Left colon (tissue), 2 donors: ENCODE measurements around the gene CEMIP. TPM values are rescaled to one million over a fixed set of nuclear protein-coding genes. Genes with fewer than 3 reads are reported as not detected.
"Not testable (repeated sequence)": the region's sequence is repeated elsewhere in the genome, so short reads cannot be mapped to it uniquely, and the experiment has no call there.

ENCODE experiments used
- ATAC-seq: fragments of 200-7000 bp; cut with Tn5 transposase; one replicate; pipeline ENCODE4 v1.9.1; 2020; ENCODE audit warnings: mild to moderate bottlenecking, moderate library complexity
- DNase-seq, 2 donors: peaks; one replicate each; pipeline ENCODE4 v3.0.0-alpha.2; 2020
- intact Hi-C, 2 donors: fragments of 100-400 bp; cut with DNase I in 1 of 2; cut with micrococcal nuclease in 1 of 2; formaldehyde crosslinking; loops; one replicate each; pipeline versions ENCODE4 v1.11.2 to v1.14.0; 2022; cut with DNase I, micrococcal nuclease
- total RNA-seq, 2 donors: library from RNA; stranded (reverse); fragmentation: NEBNext Ultra II Directional; extraction: Animal tissue kit (Norgen Biotek cat#: 25700); gene quantifications; one replicate each; pipeline ENCODE4 v1.2.1, GENCODE V29; 2021
- donor health status: DM: no; HTN: no; CAD: no.
- donor health status: DM: yes; HTN: yes; CAD: no.

Gene CEMIP
- total RNA-seq, 2 donors from 2014 or later: 1.1 to 1.7 TPM

DNA sequence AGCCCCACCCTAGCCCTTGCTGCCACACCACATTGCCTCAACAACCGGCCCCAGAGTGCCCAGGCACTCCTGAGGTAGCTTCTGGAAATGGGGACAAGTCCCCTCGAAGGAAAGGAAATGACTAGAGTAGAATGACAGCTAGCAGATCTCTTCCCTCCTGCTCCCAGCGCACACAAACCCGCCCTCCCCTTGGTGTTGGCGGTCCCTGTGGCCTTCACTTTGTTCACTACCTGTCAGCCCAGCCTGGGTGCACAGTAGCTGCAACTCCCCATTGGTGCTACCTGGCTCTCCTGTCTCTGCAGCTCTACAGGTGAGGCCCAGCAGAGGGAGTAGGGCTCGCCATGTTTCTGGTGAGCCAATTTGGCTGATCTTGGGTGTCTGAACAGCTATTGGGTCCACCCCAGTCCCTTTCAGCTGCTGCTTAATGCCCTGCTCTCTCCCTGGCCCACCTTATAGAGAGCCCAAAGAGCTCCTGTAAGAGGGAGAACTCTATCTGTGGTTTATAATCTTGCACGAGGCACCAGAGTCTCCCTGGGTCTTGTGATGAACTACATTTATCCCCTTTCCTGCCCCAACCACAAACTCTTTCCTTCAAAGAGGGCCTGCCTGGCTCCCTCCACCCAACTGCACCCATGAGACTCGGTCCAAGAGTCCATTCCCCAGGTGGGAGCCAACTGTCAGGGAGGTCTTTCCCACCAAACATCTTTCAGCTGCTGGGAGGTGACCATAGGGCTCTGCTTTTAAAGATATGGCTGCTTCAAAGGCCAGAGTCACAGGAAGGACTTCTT lies 171.3 kb downstream of the CEMIP start:
- intact Hi-C loops: no loop called here
- ATAC-seq: no peak
- no peak for DNase-seq

DNA sequence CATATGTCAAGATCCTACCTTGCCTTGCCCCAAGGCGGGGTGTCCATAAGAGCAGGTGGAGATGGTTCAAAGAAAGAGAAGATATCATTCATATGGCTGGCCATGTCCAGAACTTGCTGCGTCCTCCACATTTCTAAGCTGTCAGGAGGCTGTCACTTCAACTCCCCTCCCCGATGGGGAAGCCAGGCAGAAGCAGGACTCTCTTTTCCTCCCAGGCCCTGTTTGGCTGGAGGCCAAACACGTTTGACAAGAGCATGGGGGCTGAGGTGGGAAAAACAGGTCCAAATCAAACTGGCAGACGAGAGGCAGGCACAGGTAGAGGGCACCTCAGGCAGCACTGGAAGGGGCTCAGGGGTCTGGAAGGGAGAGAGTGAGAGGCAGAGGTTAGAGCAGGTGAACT lies 172.8 kb downstream of the CEMIP start:
- no peak for ATAC-seq
- DNase-seq: no peak
- intact Hi-C loops: no loop called here

DNA sequence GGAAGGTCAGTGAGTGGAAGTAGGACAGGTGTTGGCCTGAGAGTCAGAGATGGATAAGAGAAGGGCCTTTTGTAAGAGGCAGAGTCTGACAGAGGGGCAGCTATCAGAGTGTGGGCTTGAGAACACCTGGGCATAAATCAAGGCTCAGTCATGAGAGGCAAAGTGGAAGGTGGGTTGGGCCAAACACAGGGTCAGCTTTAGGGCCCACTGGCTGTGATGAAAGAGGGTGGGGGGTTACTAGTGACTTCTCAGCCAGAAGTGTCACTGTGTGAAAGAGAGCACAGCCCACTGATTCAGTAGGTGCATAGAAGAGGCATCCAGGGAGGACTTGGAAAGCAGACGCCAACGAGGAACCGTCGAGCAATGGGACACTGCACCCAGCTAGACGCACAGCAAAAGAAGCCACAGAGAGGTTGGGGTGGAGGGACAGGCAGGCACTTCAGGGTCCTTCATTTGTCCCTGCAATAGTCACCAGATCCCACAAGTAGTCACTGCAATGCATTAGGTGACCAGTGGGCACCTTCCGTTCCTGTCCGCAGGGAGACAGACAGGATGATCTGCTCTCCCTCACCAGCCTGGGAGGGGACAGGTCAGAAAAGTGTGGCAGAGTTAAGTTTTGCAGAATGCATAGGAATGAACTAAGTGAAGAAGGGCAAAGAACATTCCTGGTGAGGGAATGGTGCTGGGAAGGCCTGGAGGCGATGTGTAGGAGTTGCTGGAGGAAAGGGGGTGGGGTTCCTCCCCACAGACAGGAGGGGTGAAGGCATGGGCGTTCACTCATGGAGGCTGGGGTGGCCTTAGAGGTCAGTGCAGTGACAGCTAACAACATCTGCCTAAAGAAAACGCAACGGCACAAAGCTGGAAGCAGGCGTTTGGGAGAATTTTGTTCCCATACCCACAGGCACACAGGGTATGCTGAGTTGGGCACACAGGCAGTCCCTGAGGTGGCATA lies 174.1 kb downstream of the CEMIP start:
- intact Hi-C loops: no loop called here
- DNase-seq: no peak
- no peak for ATAC-seq

DNA sequence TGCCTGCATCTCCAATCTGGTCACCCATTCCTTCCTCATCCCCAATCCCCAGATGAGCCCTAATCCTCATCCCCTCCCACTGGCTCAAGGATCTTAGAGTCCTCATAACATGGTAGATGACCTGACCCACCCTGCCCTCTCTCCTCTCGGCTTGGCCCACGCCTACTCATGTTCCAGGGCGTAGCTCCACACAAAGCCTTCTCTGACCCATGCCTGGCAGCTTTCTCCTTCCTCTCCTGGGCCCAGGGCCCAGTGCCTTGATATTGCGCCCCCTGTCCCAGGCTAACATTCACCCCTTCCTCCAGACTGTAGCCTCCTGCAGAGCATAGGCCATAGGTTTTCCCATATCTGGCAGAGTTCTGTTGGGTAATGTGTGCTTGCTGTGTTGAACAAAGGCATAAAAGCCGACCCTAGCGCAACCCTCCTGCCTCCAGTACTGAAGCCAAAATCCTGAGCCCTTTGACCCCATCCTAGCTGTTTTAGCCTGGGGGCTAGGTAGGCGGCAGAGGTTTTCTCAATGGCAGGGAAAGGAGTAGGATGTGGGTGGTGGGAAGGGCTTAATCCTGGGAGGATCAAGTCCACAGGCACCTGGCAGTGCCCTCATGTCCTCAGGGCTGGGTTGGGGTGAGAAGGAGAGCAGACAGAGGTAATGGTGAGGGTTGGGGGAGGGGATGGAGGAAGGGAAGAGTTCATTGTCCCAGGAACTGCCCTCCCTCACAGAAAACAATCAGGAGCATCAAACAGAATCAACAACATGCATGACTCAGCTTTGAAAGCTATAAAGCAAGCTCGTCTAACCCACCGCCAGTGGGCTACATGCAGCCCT lies 175.0 kb downstream of the CEMIP start:
- intact Hi-C loops: no loop called here
- peak; percentile 19 for ATAC-seq
- DNase-seq: no peak

DNA sequence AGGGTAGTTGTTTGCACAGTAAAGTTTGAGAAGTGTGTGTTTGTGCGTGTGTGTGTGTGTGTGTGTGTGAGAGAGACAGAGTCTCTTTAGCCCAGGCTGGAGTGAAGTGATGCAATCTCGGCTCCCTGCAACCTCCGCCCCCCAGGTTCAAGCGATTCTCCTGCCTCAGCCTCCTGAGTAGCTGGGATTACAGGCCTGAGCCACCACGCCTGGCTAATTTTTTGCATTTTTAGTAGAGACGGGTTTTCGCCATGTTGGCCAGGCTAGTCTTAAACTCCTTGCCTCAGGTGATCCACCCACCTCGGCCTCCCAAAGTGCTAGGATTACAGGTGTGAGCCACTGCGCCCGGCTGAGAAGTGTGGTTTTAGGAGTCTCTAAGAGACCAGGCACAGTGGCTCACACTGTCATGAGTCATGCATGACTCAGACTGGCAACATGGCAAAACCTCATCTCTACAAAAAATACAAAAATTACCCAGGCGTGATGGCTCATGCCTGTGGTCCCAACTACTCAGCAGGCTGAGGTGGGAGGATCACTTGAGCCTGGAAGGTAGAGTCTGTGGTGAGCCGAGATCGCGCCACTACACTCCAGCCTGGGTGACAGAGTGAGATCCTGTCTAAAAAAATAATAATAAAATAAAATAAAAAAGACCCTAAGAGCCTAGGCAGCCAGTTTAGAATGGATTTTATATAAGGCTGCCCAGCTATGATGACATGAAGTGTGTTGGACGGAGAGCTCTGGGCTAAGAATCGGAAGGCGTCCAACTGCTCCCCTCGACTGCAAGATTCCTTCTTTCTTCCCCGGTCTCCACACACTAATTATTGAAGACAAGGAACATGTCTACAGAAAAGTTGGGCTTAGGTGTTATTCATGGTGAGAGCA lies 176.6 kb downstream of the CEMIP start:
- DNase-seq, intact Hi-C loops, ATAC-seq: not testable (repeated sequence)

DNA sequence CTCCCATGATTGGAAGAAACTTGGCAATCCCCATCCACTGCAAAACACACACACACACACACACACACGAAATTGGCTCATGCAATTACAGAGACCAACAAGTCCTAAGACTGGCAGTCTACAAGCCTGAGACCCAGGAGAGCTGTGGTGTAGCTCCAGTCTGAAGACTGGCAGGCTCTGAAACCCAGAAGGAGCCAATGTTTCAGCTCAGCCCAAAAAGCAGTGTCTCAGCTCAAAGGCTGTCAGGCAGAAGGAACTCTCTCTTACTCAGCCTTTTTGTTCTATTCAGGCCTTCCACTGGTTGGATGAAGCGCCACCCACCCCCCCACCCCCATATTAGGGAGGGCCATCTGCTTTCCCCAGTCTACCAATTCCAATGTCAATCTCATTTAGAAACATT lies 178.4 kb downstream of the CEMIP start:
- intact Hi-C loops: no loop called here
- ATAC-seq (no peak), DNase-seq (no peak)

DNA sequence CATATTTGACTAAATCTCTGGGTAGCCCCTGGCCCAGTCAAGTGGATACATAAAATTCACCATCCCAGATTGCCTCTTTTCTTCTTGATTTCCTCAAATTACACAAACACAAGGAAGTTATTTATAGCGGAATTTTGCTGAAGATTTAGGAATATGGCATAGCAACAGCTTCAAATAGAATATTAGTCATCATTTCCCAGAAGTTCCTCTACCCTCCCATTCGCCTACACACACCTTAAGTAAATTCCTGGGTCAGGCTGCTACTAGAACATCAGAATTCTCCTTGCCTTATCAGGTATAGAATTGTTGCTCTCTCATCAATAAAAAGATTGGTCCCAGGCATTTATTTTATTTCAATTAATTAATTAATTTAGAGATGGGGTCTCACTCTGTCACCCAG lies 178.8 kb downstream of the CEMIP start:
- no peak for ATAC-seq
- DNase-seq: no peak
- intact Hi-C loops: no loop called here

DNA sequence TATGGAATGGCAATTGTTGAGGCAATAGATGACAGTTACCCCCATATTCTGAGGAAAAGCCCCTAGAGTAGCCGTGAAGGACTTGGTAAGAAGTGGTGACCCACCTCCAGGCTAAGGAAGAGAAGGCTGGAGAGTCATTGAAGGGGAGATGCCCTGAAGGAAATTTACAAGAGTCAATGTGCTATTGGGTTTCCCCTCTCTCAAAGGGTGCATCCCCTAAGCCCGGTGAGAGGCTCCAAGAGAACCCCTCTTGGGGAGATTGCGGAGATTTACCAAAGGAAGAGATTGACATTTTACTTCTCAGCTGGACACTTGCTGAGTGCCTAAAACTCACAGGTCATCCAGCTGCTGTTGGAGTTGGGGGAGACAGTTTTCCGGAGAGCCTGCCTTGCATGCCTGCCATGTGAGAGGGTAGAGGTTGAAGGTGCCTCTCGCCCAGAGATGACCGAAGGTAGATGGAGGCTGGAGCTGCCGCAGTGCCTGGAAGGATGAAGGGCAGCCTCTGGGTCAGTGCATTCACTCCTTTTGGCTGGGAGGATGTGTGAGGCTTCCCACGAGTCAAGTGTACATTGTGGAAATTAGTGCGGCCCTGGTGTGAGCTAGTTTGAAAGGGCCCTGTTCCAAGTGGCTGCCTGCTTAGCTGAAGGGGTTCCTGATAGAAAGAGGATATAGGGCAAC lies 179.8 kb downstream of the CEMIP start:
- intact Hi-C loops: no loop called here
- DNase-seq (no peak), ATAC-seq (no peak)

DNA sequence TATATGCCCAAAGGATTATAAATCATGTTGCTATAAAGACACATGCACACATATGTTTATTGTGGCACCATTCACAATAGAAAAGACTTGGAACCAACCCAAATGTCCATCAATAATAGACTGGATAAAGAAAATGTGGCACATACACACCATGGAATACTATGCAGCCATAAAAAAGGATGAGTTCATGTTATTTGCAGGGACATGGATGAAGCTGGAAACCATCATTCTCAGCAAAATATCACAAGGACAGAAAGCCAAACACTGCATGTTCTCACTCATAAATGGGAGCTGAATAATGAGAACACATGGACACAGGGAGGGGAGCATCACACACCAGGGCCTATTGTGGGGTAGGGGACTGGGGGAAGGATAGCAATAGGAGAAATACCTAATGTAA lies 186.3 kb downstream of the CEMIP start:
- intact Hi-C loops: loop anchor here in 1 of 2 donors (10.0 kb wide), 1 partner anchor 181 kb away; no protein-coding TSS in a partner anchor
- not testable (repeated sequence) for ATAC-seq, DNase-seq

DNA sequence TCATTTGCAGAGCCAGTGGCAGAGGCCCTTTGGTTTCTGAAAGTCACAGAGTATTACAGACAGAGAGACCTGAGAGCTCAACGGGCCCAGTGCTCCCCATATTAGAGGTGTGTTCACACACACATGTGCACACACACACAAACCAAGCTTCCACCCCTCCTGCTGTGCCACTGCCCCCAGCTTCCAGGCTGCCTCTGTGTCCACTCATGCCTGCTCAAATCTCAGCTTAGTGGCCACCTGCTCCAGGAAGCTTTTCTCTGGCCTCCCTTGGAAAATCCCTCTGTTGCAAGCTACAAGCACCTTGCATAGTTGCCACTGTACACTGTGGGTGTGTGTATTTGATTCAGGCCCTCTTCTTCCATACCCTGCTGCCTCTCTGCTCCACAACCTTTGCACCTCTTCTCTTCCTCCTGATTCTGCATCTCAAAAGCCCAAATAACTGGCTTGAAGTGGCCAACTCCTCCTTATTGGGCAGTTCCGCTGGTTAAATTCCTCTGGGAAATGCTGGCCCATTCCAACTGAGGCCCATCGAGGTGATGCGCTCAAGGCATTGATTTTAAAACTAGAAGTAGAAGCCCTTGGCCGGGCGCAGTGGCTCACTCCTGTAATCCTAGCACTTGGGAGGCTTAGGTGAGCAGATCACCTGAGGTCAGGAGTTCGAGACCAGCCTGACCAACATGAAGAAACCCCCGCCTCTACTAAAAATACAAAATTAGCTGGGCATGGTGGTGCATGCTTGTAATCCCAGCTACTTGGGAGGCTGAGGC lies 187.4 kb downstream of the CEMIP start:
- intact Hi-C loops: loop anchor here in 1 of 2 donors (10.0 kb wide), 1 partner anchor 182 kb away; no protein-coding TSS in a partner anchor
- ATAC-seq (no peak), DNase-seq (no peak)

DNA sequence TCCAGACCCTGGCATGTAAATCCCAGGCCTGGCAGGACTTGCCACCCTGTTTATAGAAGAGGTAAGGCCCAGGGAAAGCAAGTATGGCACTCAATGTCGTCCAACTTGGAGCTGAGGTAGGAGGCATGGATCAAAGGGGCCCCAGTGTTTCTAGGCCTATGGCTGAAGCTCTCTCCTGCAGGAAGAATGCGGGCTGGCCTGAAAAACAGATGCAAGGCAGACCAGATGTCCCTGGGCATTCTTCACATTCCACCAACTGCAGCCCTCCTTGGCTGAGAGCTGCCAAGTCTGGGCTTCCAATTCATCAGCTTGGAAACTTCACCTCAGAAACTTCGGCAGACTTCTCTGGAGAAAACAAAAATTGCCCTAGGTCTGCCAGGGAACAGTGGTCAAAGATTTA lies 188.3 kb downstream of the CEMIP start:
- DNase-seq: no peak
- intact Hi-C loops: loop anchor here in 1 of 2 donors (10.0 kb wide), 1 partner anchor 183 kb away; no protein-coding TSS in a partner anchor
- no peak for ATAC-seq

DNA sequence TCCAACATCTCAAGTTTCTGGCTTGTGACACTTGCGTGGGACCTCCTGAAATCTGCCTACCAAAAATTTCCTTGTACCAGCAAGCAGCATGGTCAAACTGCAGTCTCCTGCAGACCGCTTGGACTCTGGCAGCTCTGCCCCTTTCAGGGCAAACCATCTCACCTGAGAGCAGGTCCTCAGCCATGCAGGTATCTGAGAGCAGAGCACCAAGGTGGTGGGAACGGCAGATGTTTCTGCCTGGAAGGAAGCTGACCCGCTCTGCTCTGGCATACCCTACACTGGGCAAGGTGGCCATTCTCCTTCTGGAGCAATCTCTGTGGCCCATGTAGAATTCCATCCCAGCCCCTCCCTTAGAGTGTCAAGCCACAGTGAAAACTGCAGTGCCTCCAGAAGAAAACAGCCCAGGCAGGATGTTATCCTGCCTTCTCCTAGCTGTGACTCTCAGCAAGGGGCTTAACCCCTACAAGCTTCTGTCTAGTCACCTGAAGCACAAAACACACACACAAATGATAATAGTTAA lies 188.9 kb downstream of the CEMIP start:
- intact Hi-C loops: loop anchor here in 1 of 2 donors (10.0 kb wide), 1 partner anchor 183 kb away; no protein-coding TSS in a partner anchor
- DNase-seq (no peak), ATAC-seq (no peak)

DNA sequence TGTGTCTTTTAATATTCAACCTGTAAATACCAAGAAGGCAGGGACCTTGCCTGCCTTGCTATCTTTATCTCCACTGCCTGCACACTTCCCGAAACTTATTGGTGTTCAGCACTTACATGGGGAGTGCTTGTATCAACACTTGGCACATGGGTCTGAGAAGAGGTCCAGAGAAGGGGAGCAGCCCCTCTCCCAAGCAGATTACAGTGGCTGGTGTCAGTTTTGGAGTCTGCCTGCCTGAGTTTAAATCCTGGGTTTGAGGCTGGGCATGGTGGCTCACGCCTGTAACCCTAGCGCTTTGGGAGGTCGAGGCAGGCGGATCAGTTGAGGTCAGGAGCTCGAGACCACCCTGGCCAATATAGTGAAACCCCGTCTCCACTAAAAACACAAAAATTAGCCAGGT lies 190.1 kb downstream of the CEMIP start:
- DNase-seq: no peak
- intact Hi-C loops: loop anchor here in 1 of 2 donors (10.0 kb wide), 1 partner anchor 185 kb away; no protein-coding TSS in a partner anchor
- ATAC-seq: no peak

DNA sequence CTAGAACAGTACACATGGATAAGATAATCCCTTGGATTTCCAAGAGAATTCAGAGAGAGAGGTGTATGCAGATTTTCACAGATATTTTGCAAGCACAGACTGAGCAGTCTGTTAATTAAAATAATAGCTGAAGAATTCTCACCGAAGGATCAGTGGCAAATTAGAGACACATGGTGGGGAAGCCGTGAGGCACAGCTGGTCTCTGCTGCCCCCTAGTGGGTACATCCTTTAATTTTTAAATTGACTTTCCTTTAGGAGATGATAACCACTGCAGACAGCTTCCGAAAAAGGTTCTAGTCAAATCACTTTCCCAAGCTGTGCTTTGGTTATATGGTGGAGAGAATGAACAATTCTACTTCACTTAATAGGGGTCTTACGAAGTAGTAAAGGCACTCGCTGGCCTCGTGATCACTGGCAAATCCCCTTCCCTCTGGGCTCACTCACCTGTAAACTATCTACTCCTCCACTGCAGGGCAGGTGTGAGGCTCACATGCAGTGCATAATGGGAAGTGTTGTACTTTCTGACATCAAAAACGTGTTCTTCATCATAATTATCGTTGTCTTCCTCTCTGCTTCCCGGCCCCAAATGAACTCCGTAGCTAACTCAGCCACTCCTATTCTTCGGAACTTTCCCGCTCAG lies 191.0 kb downstream of the CEMIP start:
- intact Hi-C loops: no loop called here

DNA sequence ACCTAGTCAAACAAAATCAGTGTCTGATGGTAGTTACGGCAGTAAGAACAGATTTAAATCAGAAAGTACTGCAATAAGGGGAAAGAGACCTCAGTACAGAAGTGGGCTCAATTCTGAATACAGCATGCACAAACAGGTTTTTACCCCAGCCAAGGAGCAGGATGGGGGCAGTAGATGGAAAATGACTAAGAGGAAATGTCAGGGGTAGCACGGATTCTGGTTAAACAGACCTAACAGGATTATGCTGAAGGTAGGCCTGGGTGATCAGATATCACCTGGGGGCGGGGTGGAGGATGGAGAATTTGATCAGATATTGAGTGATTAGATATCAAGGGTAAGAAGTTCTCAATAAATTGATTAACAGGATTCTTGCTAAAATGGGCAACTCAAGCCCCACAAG lies 191.5 kb downstream of the CEMIP start:
- intact Hi-C loops: no loop called here
- ATAC-seq (no peak), DNase-seq (no peak)

More for the DNA sequence above, 191.0 kb downstream of the CEMIP start:
- DNase-seq: peak in 1 of 2 donors; percentile 63
- peak; percentile 75 for ATAC-seq

DNA sequence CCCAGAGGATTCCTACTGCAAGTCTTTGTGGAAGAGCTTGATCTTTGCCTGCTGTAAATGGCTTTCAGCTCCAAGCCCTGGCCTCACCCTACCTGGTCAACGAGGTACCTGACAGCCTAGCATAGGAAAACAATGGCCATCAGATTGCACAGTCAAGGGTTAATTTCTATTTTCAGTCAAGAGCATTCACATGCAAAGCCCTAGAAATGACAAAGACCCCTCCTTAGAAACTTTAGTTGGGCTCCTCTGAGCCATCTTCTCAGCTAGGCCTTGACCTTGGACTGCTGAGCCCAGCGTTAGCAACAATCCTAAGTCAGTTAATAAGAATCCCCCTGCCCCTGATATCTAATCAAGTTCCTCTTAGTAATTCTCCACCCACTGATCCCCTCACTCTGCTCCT lies 192.0 kb downstream of the CEMIP start:
- intact Hi-C loops: no loop called here
- no peak for ATAC-seq
- no peak for DNase-seq
